ENCODE results near the gene LIPH. TPM values are rescaled to one million over a fixed set of nuclear protein-coding genes. Genes with fewer than 3 reads are reported as not detected.

LIPH gene
- total and polyA plus RNA-seq, 10 of the 15 experiments (the other 5 are each of a cell fraction or from before 2014, with no cell fraction given): 2.2 to 11.1 (median 5.4) TPM

DNA sequence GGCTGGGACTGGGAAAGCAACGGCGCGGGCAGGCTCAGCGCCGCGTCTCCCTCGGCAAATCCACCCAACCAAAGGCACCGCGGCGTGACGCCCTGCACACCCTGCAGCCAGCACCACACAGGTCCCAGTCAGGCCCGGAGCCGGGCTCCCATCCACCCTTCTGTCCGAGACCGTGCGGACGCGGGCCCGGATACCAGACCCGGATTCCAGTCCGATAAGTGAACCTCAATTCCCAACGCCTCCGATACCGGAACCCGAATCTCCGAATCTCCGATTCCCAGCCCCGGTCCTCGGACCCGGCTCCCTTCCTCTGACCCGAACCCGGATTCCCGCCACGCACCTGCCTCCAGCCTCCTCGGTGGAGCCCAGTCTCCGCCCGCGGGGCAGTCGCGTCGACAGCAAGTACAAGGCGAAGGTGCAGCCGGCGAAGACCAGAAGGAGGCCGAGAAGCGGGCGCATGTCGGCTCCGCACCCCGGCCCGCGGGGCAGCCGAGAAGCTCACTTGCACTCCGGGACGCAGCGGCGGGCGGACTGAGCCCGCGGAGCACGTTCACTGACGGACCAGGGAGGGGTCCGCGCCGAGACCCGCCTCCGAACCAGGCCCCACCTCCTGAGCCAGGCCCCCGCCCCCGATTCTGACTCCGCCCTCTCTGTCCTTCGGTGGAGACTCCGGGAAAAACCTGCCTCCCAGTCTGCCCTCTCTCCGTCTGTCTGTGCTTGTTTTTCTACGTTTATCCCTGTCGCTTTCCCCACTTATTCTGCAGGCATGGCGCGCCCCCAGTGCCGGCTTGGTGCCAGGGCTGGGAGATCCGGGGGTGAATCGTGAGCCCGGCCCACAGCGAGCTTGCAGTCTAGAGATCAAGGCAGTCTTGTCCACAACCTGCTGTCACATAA is 53.6 kb downstream of the LIPH start, which contains the start of gene TMEM41A (continued):
- TF ChIP-seq, protein P1, sequence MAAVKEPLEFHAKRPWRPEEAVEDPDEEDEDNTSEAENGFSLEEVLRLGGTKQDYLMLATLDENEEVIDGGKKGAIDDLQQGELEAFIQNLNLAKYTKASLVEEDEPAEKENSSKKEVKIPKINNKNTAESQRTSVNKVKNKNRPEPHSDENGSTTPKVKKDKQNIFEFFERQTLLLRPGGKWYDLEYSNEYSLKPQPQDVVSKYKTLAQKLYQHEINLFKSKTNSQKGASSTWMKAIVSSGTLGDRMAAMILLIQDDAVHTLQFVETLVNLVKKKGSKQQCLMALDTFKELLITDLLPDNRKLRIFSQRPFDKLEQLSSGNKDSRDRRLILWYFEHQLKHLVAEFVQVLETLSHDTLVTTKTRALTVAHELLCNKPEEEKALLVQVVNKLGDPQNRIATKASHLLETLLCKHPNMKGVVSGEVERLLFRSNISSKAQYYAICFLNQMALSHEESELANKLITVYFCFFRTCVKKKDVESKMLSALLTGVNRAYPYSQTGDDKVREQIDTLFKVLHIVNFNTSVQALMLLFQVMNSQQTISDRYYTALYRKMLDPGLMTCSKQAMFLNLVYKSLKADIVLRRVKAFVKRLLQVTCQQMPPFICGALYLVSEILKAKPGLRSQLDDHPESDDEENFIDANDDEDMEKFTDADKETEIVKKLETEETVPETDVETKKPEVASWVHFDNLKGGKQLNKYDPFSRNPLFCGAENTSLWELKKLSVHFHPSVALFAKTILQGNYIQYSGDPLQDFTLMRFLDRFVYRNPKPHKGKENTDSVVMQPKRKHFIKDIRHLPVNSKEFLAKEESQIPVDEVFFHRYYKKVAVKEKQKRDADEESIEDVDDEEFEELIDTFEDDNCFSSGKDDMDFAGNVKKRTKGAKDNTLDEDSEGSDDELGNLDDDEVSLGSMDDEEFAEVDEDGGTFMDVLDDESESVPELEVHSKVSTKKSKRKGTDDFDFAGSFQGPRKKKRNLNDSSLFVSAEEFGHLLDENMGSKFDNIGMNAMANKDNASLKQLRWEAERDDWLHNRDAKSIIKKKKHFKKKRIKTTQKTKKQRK (IDR thresholded peaks at IDR 0.05; ENCODE audit: low read depth, low read length): no peak; the same call in 1 of the 2 replicates
- TF ChIP-seq, protein P2, sequence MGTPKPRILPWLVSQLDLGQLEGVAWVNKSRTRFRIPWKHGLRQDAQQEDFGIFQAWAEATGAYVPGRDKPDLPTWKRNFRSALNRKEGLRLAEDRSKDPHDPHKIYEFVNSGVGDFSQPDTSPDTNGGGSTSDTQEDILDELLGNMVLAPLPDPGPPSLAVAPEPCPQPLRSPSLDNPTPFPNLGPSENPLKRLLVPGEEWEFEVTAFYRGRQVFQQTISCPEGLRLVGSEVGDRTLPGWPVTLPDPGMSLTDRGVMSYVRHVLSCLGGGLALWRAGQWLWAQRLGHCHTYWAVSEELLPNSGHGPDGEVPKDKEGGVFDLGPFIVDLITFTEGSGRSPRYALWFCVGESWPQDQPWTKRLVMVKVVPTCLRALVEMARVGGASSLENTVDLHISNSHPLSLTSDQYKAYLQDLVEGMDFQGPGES (IDR thresholded peaks at IDR 0.05): no peak
- TF ChIP-seq TBL1XR1 (IDR thresholded peaks at IDR 0.05; ENCODE audit: low read depth, low read length) (peak; percentile 80; the same call in 1 of the 2 replicates), ZBED1 (IDR thresholded peaks at IDR 0.05; ENCODE audit: borderline replicate concordance) (peak; percentile 57; the same call in 1 of the 2 replicates), RUNX3 (IDR thresholded peaks at IDR 0.05; ENCODE audit: low read length) (peak; percentile 73), SRF (IDR thresholded peaks at IDR 0.05; ENCODE audit: low read depth in 2 of 2, low read length in 2 of 2) (peak; percentile 64 to 93), WRNIP1 (IDR thresholded peaks at IDR 0.05; ENCODE audit: borderline replicate concordance, low read depth, low read length) (peak; percentile 96; the same call in 1 of the 2 replicates), MEF2A (IDR thresholded peaks at IDR 0.05; ENCODE audit: insufficient read depth, low read depth, low read length) (peak; percentile 80), SIX5 (IDR thresholded peaks at IDR 0.05; ENCODE audit: low read depth, low read length, severe bottlenecking) (peak; percentile 75), ZNF24 (IDR thresholded peaks at IDR 0.05) (peak; percentile 81), POLR2AphosphoS2 (IDR thresholded peaks at IDR 0.05; ENCODE audit: low read depth, low read length) (peak; percentile 87), ETV6 (conservative IDR thresholded peaks at IDR 0.05 in 1 of 2, IDR thresholded peaks at IDR 0.05 in 1 of 2; ENCODE audit: borderline replicate concordance in 1 of 2, low read depth in 1 of 2) (peak in 1 of 2 experiments; percentile 60; a peak in 1 of 4 replicates), PAX8 (IDR thresholded peaks at IDR 0.05) (no peak), CHD4 (IDR thresholded peaks at IDR 0.05) (no peak), ZSCAN29 (IDR thresholded peaks at IDR 0.05) (peak; percentile 88), EP300 (IDR thresholded peaks at IDR 0.05; ENCODE audit: borderline replicate concordance in 1 of 2, control insufficient read depth in 1 of 2, low read depth in 2 of 2, low read length in 2 of 2) (0 out of 4 replicates have a peak, but pooled peaks of 1 of the 2 experiments have one; percentile 46), MYB (IDR thresholded peaks at IDR 0.05; ENCODE audit: borderline replicate concordance, low read depth, low read length) (no peak)
- TF ChIP-seq, protein P3, sequence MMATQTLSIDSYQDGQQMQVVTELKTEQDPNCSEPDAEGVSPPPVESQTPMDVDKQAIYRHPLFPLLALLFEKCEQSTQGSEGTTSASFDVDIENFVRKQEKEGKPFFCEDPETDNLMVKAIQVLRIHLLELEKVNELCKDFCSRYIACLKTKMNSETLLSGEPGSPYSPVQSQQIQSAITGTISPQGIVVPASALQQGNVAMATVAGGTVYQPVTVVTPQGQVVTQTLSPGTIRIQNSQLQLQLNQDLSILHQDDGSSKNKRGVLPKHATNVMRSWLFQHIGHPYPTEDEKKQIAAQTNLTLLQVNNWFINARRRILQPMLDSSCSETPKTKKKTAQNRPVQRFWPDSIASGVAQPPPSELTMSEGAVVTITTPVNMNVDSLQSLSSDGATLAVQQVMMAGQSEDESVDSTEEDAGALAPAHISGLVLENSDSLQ (IDR thresholded peaks at IDR 0.05): no peak
- TF ChIP-seq, protein P4, sequence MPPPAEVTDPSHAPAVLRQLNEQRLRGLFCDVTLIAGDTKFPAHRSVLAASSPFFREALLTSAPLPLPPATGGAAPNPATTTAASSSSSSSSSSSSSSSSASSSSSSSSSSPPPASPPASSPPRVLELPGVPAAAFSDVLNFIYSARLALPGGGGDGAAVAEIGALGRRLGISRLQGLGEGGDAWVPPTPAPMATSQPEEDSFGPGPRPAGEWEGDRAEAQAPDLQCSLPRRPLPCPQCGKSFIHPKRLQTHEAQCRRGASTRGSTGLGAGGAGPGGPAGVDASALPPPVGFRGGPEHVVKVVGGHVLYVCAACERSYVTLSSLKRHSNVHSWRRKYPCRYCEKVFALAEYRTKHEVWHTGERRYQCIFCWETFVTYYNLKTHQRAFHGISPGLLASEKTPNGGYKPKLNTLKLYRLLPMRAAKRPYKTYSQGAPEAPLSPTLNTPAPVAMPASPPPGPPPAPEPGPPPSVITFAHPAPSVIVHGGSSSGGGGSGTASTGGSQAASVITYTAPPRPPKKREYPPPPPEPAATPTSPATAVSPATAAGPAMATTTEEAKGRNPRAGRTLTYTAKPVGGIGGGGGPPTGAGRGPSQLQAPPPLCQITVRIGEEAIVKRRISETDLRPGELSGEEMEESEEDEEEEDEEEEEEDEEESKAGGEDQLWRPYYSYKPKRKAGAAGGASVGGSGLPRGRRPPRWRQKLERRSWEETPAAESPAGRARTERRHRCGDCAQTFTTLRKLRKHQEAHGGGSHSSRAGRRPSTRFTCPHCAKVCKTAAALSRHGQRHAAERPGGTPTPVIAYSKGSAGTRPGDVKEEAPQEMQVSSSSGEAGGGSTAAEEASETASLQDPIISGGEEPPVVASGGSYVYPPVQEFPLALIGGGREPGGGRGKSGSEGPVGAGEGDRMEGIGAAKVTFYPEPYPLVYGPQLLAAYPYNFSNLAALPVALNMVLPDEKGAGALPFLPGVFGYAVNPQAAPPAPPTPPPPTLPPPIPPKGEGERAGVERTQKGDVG (CRISPR knock-in tag; IDR thresholded peaks at IDR 0.05): no peak

Measured in GM12878 (cell line).